GM19043 (cell line): ENCODE data around the gene EVL.

Experiments used
- ATAC-seq: cut with Tn5 transposase; IDR thresholded peaks from one replicate; pipeline ENCODE4 v1.9.1; 2021; ENCODE audit warnings: low read depth; ENCODE audit not compliant: unreplicated experiment

The EVL gene

DNA sequence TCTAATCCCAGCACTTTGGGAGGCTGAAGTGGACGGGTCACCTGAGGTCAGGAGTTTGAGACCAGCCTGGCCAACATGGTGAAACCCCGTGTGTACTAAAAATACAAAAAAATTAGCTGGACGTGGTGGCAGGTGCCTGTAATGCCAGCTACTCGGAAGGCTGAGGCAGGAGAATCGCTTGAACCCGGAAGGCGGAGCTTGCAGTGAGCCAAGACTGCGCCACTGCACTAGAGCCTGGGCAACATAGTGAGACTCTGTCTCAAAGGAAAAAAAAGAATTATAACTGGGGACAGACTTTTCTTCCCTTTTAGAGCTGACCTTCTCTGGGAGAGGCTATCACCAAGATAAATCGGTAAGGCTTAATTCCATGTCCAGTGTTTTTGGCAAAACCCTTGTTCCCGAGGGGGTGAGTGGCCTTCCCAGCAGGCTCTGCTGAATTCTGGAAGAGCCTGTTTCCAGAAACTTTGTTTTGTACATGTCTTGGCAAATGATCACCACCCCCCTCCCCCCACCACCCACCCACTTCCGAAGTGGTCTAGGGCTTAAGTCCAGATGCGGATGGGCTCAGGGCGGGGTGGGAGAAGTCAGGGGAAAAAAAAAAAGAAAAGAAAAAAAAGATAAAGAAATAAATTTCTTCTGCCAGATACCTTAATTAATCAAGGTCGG is 126.5 kb downstream of the EVL start:
- ATAC-seq, result no peak

DNA sequence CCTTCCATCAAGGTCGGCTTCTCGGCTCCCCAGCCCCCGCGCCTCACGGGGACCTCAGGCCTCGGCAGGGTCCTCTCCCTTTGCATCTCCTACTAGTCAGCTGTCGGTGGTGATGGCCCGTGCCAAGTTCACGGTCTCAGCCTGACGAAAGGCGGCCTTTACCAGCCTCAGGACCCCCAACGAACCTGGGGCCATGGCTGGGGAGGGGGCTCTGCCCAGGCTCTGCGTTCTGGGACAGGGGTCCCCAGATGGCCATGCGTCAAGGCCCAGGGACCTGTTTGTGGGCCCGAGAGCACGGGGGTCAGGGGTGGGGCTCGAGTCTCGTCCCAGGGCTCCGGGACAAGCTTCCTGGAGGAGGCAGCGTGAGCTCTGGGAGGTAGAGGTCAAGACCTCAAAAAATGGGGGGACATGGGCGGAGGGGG is 127.0 kb downstream of the EVL start:
- ATAC-seq, result no peak

DNA sequence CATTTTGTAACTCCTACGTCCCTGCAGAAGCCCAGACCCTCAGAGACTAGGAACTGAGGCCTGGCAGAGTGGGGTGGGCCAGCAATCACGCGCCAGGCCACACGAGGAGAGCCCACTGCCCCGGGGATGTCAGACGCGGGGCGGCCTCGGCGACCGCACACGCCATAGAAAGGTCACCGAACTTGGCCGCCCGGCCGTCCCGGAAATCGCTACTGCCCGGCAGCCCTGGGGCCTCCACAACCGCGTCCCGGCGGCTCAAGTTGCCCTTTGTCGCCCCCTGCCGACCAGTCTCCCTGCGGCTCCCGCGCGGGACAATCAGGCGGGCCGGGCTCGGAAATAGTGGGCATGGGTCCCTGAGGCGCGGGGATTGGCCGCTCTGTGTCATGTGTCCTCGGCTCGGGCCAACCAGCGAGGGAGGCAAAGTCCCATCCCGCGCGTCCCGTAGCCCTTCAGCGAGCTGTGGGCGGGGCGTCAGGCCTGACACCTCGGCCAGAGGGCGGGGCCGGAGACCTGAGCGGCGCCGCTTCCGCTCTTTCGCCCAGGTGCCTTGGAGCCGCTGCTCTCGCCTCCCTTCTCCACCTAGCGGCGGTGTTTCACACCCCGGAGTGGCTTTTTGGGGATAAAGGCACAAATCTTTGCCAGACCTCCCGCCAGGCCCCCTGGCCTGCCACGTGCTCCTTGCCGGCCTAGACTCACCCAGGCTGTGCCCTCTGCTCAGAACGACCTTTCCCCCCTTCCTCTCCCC is 127.6 kb downstream of the EVL start:
- ATAC-seq, result peak; percentile 99
